Hematopoietic multipotent progenitor cell treated with erythropoietin and hydrocortisone succinate and interleukin-3 and kit ligand, for 17 days (in vitro differentiated cells): ENCODE results near the gene BANF2.

Experiments
- DNase-seq: peaks from one replicate; pipeline ENCODE4 v3.0.0-alpha.2; 2015; ENCODE audit warnings: low spot score

The BANF2 gene

GRCh38 chr20:17710379-17711266 lies 10.9 kb downstream of the BANF2 start:
- no peak for DNase-seq

GRCh38 chr20:17711267-17711627 lies 11.5 kb downstream of the BANF2 start:
- DNase-seq: no peak

- no peak for DNase-seq
Measured at GRCh38 chr20:17712201-17712600, 12.4 kb downstream of the BANF2 start.

GRCh38 chr20:17712708-17713107 lies 12.9 kb downstream of the BANF2 start:
- no peak for DNase-seq

- no peak for DNase-seq
Measured at GRCh38 chr20:17714597-17714996, 14.8 kb downstream of the BANF2 start.

- no peak for DNase-seq
Measured at GRCh38 chr20:17715075-17715474, 15.3 kb downstream of the BANF2 start.

GRCh38 chr20:17716331-17716730 lies 16.6 kb downstream of the BANF2 start:
- DNase-seq: no peak

- no peak for DNase-seq
Measured at GRCh38 chr20:17720755-17721154, 21.0 kb downstream of the BANF2 start.

GRCh38 chr20:17721802-17722486 lies 22.2 kb downstream of the BANF2 start:
- no peak for DNase-seq

- no peak for DNase-seq
Measured at GRCh38 chr20:17722493-17723300, 22.9 kb downstream of the BANF2 start.

GRCh38 chr20:17723301-17723691 lies 23.5 kb downstream of the BANF2 start:
- no peak for DNase-seq

GRCh38 chr20:17725094-17725835 lies 25.5 kb downstream of the BANF2 start:
- no peak for DNase-seq

- no peak for DNase-seq
Measured at GRCh38 chr20:17726902-17727301, 27.1 kb downstream of the BANF2 start.

GRCh38 chr20:17727351-17727750 lies 27.6 kb downstream of the BANF2 start:
- DNase-seq: no peak

GRCh38 chr20:17728074-17728473 lies 28.3 kb downstream of the BANF2 start:
- DNase-seq: no peak

- no peak for DNase-seq
Measured at GRCh38 chr20:17730071-17730470, 30.3 kb downstream of the BANF2 start.

- no peak for DNase-seq
Measured at GRCh38 chr20:17731233-17731632, 31.5 kb downstream of the BANF2 start.

- no peak for DNase-seq
Measured at GRCh38 chr20:17732907-17733521, 33.2 kb downstream of the BANF2 start.

GRCh38 chr20:17733767-17734304 lies 34.1 kb downstream of the BANF2 start:
- no peak for DNase-seq

- no peak for DNase-seq
Measured at GRCh38 chr20:17734374-17734773, 34.6 kb downstream of the BANF2 start.

GRCh38 chr20:17735206-17735804 lies 35.5 kb downstream of the BANF2 start:
- no peak for DNase-seq
